HS-27A (cell line): ENCODE results near the gene RNF34.

Experiments used
- DNase-seq: peaks from one replicate; pipeline ENCODE4 v3.0.0-alpha.2; 2012; ENCODE audit warnings: low read depth, missing footprints

The RNF34 gene

DNA sequence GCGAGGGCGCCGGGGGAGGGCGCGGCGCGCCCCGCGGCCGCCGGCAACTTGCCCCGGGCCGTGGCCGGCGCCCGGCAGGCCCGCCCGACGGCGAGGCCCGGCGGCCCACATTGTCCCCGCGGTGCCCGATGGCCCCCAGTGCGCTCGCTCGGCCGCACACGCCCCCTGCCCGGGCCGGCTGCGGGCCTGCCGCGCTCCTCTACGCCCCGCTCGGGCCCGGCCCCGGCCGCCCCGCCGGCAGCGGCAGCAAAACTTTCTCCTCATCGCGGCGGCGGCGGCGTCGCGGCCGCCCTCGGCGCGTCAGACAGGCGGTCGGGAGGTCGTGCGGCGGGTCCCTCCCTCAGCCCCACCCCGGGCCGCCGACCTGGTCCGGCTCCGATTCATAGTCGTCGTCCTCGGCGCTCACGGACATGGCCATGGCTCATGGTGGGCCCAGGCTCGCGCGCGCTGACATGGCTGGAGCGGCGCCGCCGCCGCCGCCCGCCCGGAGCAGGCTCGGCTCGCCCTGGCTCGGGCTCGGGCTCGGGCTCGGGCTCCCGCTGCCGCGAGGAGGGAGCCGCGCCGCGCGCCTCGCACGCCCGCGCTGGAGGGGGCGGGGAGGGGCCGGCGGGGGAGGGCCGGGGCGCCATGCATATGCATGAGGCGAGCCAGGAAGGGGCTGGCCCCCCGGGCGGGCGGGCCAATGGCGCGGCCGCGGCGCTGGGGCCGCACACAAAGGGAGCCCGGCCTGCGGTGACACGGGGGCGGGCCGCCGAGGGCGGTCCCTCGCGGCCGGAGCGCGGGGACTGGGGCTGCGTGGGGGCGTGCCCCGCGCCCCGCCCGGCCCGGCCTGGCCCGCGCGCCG is 67.1 kb downstream of the RNF34 start:
- peak; percentile 39 for DNase-seq

DNA sequence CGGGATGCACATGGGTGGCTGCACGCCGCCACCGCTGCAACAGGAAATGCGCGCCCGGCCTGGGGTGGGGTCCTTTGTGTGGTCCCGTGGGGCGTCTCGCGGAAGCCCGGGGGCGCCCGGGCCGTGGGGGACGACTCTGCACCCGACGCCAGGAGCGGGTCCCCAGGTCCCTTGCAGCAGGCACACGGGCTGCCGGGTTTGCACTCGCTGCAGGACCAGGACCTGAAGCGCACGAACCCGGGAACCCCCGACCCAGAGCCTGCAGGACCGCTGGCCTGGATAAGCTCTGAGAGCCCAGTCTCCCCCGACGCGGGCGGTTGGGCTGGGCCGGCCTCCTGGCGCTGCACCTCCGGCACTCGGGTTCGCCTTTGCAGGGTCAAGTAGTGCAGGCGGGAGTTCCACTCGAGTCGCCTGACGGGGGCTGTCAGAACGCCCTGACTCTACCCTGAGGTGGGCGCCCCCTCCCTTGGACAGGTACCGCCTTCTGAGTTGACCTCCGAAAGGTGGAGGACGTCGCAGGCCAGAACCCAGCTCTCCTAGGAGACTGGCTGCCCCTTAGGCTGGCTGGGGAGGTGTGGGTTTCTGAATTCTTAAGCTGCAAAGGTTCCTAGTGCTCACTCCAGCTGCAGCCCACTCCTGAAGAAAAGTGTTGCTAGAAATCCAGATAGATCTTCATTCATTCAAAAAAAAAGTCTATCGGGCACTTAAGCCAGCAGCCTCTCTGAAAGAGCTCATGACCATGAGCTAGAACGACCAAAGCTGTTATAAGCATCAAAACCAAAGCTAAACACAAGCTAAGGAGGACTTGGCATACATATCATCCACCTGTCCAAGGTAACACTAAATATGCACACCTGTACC is 68.0 kb downstream of the RNF34 start:
- DNase-seq, result no peak

DNA sequence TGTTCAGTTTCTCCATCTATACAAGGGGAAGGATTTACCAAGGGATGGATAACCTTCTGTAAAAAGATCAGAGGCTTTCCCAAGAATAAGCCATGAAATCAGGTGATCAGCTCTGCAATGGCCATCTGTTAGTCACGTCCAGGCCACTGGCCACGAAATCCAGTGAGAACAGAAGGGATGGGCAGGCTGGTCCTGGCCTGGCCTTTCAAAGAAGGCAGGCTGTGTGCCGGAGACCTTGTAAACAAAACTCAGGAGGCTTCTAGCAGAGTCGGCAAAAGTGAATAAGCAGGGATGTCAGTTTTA is 68.5 kb downstream of the RNF34 start:
- no peak for DNase-seq

DNA sequence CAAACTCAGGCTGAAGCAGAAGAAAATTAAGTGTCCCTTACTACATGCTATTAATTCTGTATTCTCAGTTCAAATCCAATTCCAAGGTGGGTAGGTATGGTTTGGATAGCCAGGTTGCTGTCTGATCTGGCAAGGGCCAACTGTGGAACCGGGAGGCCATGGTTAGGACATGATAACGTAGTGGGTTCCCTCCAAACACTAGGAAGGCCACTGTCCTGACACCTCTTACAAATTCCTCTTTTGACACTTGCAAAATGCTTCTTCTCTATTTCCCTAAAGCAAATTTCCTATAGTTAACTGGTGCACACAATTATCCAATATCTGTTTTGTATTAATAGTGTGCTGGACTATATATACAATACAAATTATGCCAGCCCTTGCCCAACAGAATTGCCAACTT is 70.8 kb downstream of the RNF34 start:
- DNase-seq, result no peak

DNA sequence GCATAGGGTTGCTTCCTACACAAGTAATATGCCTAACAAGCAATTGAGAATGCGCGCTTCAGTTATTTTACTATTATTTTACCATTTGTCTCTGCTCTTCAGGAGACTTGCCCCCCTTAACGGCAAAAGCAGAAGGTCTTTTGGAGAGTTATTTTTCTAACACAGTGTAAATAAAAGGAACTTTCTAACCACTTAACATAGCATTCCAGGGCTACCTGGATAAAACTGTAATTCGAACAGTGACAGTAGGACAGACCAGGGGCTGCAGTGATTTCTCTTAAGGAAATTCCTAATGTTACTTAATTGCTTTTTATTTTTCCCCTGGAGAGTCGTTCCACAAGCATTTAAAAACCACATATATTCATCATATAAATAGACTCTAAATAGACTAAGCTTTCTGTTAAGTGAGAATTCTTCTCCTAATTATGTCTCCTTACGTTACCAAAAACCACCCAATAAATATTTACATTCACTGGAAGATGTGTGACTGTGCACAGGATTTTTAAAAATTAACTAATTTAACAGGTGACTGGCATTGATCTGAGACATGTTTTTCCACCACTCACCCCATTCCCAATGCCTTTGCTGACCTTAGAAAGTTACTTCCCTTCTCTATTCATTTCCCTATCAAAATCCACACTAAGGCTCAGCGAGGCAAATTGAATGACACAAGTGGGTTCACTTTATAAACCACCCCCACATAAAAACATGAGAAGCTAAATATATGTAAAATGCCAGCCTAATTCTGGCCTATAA is 72.4 kb downstream of the RNF34 start:
- DNase-seq, result no peak
